Esophagus mucosa (tissue), 1 donor: ENCODE data around the gene LRRC8B. TPM values are rescaled to one million over a fixed set of nuclear protein-coding genes. Genes with fewer than 3 reads are reported as not detected.
"Not testable (repeated sequence)": the region's sequence is repeated elsewhere in the genome, so short reads cannot be mapped to it uniquely, and the experiment has no call there.

ENCODE experiments used
- ATAC-seq: fragments of 200-7000 bp; cut with Tn5 transposase; one replicate; pipeline ENCODE4 v1.9.1; 2020
- total RNA-seq: library from RNA; stranded (reverse); gene quantifications from one replicate; pipeline ENCODE4 v1.2.4, GENCODE V29; 2023
- donor health status: DM: yes; HTN: yes; CAD: no.

LRRC8B gene
- total RNA-seq, 1 donor from 2014 or later: 19.6 TPM

GRCh38 chr1:89525169-89525855, 683 bp downstream of the LRRC8B start:
- ATAC-seq: peak; percentile 27

- no peak for ATAC-seq
These were observed 2.6 kb downstream of the LRRC8B start for GRCh38 chr1:89527256-89527655.

- ATAC-seq: no peak
These were observed 3.2 kb downstream of the LRRC8B start for GRCh38 chr1:89527750-89528381.

- ATAC-seq: no peak
These were observed 3.8 kb downstream of the LRRC8B start for GRCh38 chr1:89528382-89528780.

- ATAC-seq: no peak
These were observed 4.6 kb downstream of the LRRC8B start for GRCh38 chr1:89529196-89529595.

GRCh38 chr1:89530444-89531089, 5.9 kb downstream of the LRRC8B start:
- ATAC-seq: no peak

GRCh38 chr1:89531480-89532139, 7.0 kb downstream of the LRRC8B start:
- ATAC-seq: no peak

GRCh38 chr1:89532228-89532627, 7.6 kb downstream of the LRRC8B start:
- no peak for ATAC-seq

GRCh38 chr1:89532866-89533265, 8.2 kb downstream of the LRRC8B start:
- ATAC-seq: no peak

- ATAC-seq: no peak
These were observed 10.9 kb downstream of the LRRC8B start for GRCh38 chr1:89535537-89535936.

- no peak for ATAC-seq
These were observed 12.1 kb downstream of the LRRC8B start for GRCh38 chr1:89536555-89537341.

- no peak for ATAC-seq
These were observed 13.7 kb downstream of the LRRC8B start for GRCh38 chr1:89538361-89538760.

- ATAC-seq: no peak
These were observed 14.5 kb downstream of the LRRC8B start for GRCh38 chr1:89539128-89539527.

- ATAC-seq: no peak
These were observed 15.9 kb downstream of the LRRC8B start for GRCh38 chr1:89540406-89540970.

- ATAC-seq: no peak
These were observed 17.7 kb downstream of the LRRC8B start for GRCh38 chr1:89542345-89542744.

- not testable (repeated sequence) for ATAC-seq
These were observed 19.0 kb downstream of the LRRC8B start for GRCh38 chr1:89543632-89544031.

- peak; percentile 47 for ATAC-seq
These were observed 20.8 kb downstream of the LRRC8B start for GRCh38 chr1:89545264-89546038.

GRCh38 chr1:89546082-89546889, 21.7 kb downstream of the LRRC8B start:
- peak; percentile 62 for ATAC-seq

GRCh38 chr1:89546934-89547562, 22.4 kb downstream of the LRRC8B start:
- ATAC-seq: no peak

GRCh38 chr1:89547563-89548116, 23.0 kb downstream of the LRRC8B start:
- peak; percentile 86 for ATAC-seq
